ENCODE data around the gene DNAJB6. TPM values are rescaled to one million over a fixed set of nuclear protein-coding genes. Genes with fewer than 3 reads are reported as not detected.

The DNAJB6 gene
- total RNA-seq, 2 donors from 2014 or later = 126 to 174 TPM

DNA sequence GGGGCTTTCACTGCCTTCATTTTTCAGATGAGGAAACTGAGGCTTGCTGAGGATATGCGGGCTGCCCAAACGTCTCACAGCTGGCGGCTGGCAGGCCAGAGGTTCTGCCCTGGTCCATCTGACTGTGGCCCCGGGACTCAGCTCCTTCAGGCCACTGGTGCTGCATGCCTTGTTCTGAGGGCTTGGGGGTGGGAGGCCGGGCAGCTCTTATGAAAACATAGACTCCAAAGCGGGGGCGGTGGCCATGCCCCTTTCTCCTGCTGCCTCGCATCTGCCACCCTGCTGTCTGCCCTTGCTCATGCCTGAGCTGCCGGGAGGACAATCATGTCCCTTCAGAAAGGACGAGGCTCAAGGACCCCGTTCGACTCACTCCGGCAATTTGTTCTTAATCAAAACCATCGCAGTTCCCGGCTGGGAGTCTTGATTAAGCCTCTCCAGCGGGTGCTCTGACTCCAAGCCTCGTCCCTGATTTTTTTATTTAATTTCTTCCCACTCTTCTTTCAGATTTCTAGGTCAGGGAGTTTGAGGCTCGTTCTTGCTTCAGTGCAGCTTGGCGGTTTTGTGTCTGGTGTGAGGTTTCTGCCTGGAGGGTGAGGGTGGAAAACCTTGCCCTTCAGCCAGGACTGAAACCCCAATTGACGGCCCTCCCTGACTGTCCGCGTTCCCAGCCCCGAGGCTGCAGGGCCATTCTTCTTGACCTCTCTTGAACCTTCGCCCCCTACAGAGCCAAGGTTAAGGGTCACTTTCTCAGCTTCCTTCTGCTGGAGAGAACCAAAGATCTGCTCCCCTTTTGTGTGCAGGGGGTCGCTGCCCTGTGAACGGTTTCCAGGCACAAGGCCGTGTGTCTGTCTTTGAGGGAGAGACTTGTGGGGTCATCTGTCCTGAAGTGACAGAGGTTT lies 120.8 kb downstream of the DNAJB6 start:
- Mint-ChIP-seq H3K27ac (no peak overlapping the region), H3K27me3 (ENCODE audit: insufficient read depth) (peaks cover 2% of the 10 kb centered on the region)
- no peak for DNase-seq

GRCh38 chr7:157458254-157458633 lies 121.4 kb downstream of the DNAJB6 start:
- no peaks in the 10 kb centered on the region for H3K4me1 ChIP-seq (ENCODE audit: control insufficient read depth, insufficient read depth, low read length)
- Mint-ChIP-seq H3K36me3 (ENCODE audit: low read depth) (no peaks in the 10 kb centered on the region), H3K4me3 (no peak overlapping the region), H3K27ac (no peak overlapping the region), H3K4me1 (peaks cover 7% of the 10 kb centered on the region), H3K9me3 (peaks cover 26% of the 10 kb centered on the region), H3K27me3 (ENCODE audit: insufficient read depth) (peaks cover 5% of the 10 kb centered on the region)
- DNase-seq = no peak
- TF ChIP-seq, protein P1, sequence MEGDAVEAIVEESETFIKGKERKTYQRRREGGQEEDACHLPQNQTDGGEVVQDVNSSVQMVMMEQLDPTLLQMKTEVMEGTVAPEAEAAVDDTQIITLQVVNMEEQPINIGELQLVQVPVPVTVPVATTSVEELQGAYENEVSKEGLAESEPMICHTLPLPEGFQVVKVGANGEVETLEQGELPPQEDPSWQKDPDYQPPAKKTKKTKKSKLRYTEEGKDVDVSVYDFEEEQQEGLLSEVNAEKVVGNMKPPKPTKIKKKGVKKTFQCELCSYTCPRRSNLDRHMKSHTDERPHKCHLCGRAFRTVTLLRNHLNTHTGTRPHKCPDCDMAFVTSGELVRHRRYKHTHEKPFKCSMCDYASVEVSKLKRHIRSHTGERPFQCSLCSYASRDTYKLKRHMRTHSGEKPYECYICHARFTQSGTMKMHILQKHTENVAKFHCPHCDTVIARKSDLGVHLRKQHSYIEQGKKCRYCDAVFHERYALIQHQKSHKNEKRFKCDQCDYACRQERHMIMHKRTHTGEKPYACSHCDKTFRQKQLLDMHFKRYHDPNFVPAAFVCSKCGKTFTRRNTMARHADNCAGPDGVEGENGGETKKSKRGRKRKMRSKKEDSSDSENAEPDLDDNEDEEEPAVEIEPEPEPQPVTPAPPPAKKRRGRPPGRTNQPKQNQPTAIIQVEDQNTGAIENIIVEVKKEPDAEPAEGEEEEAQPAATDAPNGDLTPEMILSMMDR (conservative IDR thresholded peaks at IDR 0.05) = no peak
- peaks cover 35% of the 10 kb centered on the region for H3K9me3 ChIP-seq (ENCODE audit: control insufficient read depth, low read length)
- H3K9ac ChIP-seq (ENCODE audit: extremely low read depth, low read length, poor library complexity, severe bottlenecking) = no peak overlapping the region
- no peak overlapping the region for H3K27ac ChIP-seq (ENCODE audit: low read depth, low read length)
- H3K4me3 ChIP-seq (ENCODE audit: low read length) = no peak overlapping the region
- H3K27me3 ChIP-seq (ENCODE audit: control insufficient read depth, insufficient read depth, low read length, poor library complexity, severe bottlenecking) = no peaks in the 10 kb centered on the region
- H3K36me3 ChIP-seq (ENCODE audit: control insufficient read depth, insufficient read depth, low read length) = no peaks in the 10 kb centered on the region
- WGBS, 2 experiments (ENCODE audit: insufficient coverage in 1 of 2, insufficient read length in 1 of 2) = 81 to 82% methylated on average over 6 to 9 of the region's 9 CpGs

More for the DNA sequence above, 120.8 kb downstream of the DNAJB6 start:
- Mint-ChIP-seq H3K9me3 (peaks cover 32% of the 10 kb centered on the region), H3K4me3 (no peak overlapping the region), H3K4me1 (peaks cover 7% of the 10 kb centered on the region), H3K36me3 (ENCODE audit: low read depth) (no peaks in the 10 kb centered on the region)
- no peak overlapping the region for H3K27ac ChIP-seq (ENCODE audit: low read depth, low read length)
- H3K27me3 ChIP-seq (ENCODE audit: control insufficient read depth, insufficient read depth, low read length, poor library complexity, severe bottlenecking) = no peaks in the 10 kb centered on the region
- TF ChIP-seq, protein P1 (conservative IDR thresholded peaks at IDR 0.05) = no peak
- H3K4me3 ChIP-seq (ENCODE audit: low read length) = no peak overlapping the region
- no peaks in the 10 kb centered on the region for H3K4me1 ChIP-seq (ENCODE audit: control insufficient read depth, insufficient read depth, low read length)
- H3K36me3 ChIP-seq (ENCODE audit: control insufficient read depth, insufficient read depth, low read length) = no peaks in the 10 kb centered on the region
- H3K9ac ChIP-seq (ENCODE audit: extremely low read depth, low read length, poor library complexity, severe bottlenecking) = no peak overlapping the region
- 79 to 83% methylated on average over 18 to 27 of the region's 27 CpGs for whole genome bisulfite sequencing, 2 experiments (ENCODE audit: insufficient coverage in 1 of 2, insufficient read length in 1 of 2)
- peaks cover 35% of the 10 kb centered on the region for H3K9me3 ChIP-seq (ENCODE audit: control insufficient read depth, low read length)

DNA sequence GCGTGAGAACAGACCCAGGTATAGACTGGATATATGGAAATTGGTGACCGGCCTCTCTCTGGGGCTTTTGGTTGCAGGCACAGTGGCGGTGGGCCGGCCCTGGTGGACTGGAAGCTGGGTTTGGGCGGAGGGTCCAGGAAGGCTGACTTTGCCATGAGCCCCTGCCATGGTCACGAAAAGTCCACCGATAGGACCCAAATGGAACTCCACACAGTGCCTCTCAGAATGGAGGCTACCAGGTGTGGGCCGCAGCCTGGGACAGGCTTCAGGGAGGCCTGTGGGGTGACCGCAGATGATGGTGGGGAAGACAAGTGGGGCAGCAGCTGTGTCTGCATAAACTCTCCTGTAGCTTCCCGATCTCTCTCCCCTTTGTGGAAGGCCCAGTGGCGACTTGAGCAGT lies 123.2 kb downstream of the DNAJB6 start:
- Mint-ChIP-seq H3K4me3 (no peak overlapping the region), H3K27ac (no peak overlapping the region), H3K27me3 (ENCODE audit: insufficient read depth) (peaks cover 5% of the 10 kb centered on the region), H3K4me1 (peaks cover 7% of the 10 kb centered on the region), H3K9me3 (peaks cover 11% of the 10 kb centered on the region), H3K36me3 (ENCODE audit: low read depth) (no peaks in the 10 kb centered on the region)
- no peak for DNase-seq
- H3K9me3 ChIP-seq (ENCODE audit: control insufficient read depth, low read length) = peaks cover 26% of the 10 kb centered on the region
- no peaks in the 10 kb centered on the region for H3K36me3 ChIP-seq (ENCODE audit: control insufficient read depth, insufficient read depth, low read length)
- WGBS, 2 experiments (ENCODE audit: insufficient coverage in 1 of 2, insufficient read length in 1 of 2) = 83 to 94% methylated on average over 10 to 11 of the region's 11 CpGs
- no peaks in the 10 kb centered on the region for H3K27me3 ChIP-seq (ENCODE audit: control insufficient read depth, insufficient read depth, low read length, poor library complexity, severe bottlenecking)
- no peak overlapping the region for H3K4me3 ChIP-seq (ENCODE audit: low read length)
- no peaks in the 10 kb centered on the region for H3K4me1 ChIP-seq (ENCODE audit: control insufficient read depth, insufficient read depth, low read length)
- H3K27ac ChIP-seq (ENCODE audit: low read depth, low read length) = no peak overlapping the region
- H3K9ac ChIP-seq (ENCODE audit: extremely low read depth, low read length, poor library complexity, severe bottlenecking) = no peak overlapping the region
- TF ChIP-seq, protein P1 (conservative IDR thresholded peaks at IDR 0.05) = no peak
